ENCODE data around the gene DEPDC1B.
A peak's percentile ranks its signal among the peaks of the same experiment; 100 is the strongest.
"Not testable (repeated sequence)": the region's sequence is repeated elsewhere in the genome, so short reads cannot be mapped to it uniquely, and the experiment has no call there.

The DEPDC1B gene

GRCh38 chr5:60687927-60688720 is 11.8 kb downstream of the DEPDC1B start:
- TF ChIP-seq CTCF (IDR thresholded peaks at IDR 0.05; ENCODE audit: unreplicated experiment in 3 of 3), result no peak
- H3K27me3 Mint-ChIP-seq (ENCODE audit: low read depth), result no peaks in the 10 kb centered on the region
- H3K4me3 Mint-ChIP-seq, result no peak overlapping the region
- peaks cover 44% of the 10 kb centered on the region for H3K36me3 Mint-ChIP-seq (ENCODE audit: low read depth)
- no peaks in the 10 kb centered on the region for H3K4me1 Mint-ChIP-seq
- H3K9me3 Mint-ChIP-seq, result peaks cover 5% of the 10 kb centered on the region
- peak overlapping the region in 2 of 3 experiments; percentile 40 to 54 for H3K27ac Mint-ChIP-seq

GRCh38 chr5:60686157-60686556 is 13.8 kb downstream of the DEPDC1B start:
- Mint-ChIP-seq H3K27ac (peak overlapping the region; percentile 25 to 82 (median 65)), H3K9me3 (no peaks in the 10 kb centered on the region), H3K4me1 (no peaks in the 10 kb centered on the region), H3K4me3 (no peak overlapping the region), H3K36me3 (ENCODE audit: low read depth) (peaks cover 46% of the 10 kb centered on the region), H3K27me3 (ENCODE audit: low read depth) (no peaks in the 10 kb centered on the region)
- TF ChIP-seq CTCF (IDR thresholded peaks at IDR 0.05; ENCODE audit: unreplicated experiment in 3 of 3), result no peak

- Mint-ChIP-seq H3K9me3 (no peaks in the 10 kb centered on the region), H3K4me3 (no peak overlapping the region), H3K4me1 (no peaks in the 10 kb centered on the region), H3K36me3 (ENCODE audit: low read depth) (peaks cover 49% of the 10 kb centered on the region), H3K27ac (peak overlapping the region; percentile 25 to 82 (median 65)), H3K27me3 (ENCODE audit: low read depth) (no peaks in the 10 kb centered on the region)
- TF ChIP-seq CTCF (IDR thresholded peaks at IDR 0.05; ENCODE audit: unreplicated experiment in 3 of 3), result no peak
Observed at GRCh38 chr5:60685700-60686099, 14.3 kb downstream of the DEPDC1B start.

- no peaks in the 10 kb centered on the region for H3K27me3 Mint-ChIP-seq (ENCODE audit: low read depth)
- peak overlapping the region in 1 of 3 experiments; percentile 53 for H3K4me3 Mint-ChIP-seq
- no peak for TF ChIP-seq CTCF (IDR thresholded peaks at IDR 0.05; ENCODE audit: unreplicated experiment in 3 of 3)
- H3K9me3 Mint-ChIP-seq, result no peaks in the 10 kb centered on the region
- H3K4me1 Mint-ChIP-seq, result no peaks in the 10 kb centered on the region
- H3K36me3 Mint-ChIP-seq (ENCODE audit: low read depth), result peaks cover 49% of the 10 kb centered on the region
- H3K27ac Mint-ChIP-seq, result peak overlapping the region; percentile 25 to 82 (median 65)
Observed at GRCh38 chr5:60685028-60685427, 14.9 kb downstream of the DEPDC1B start.

- not testable (repeated sequence) for H3K4me1 Mint-ChIP-seq; H3K4me3 Mint-ChIP-seq; H3K27me3 Mint-ChIP-seq (ENCODE audit: low read depth); H3K9me3 Mint-ChIP-seq
- Mint-ChIP-seq H3K36me3 (ENCODE audit: low read depth) (peaks cover 49% of the 10 kb centered on the region), H3K27ac (peak overlapping the region in 1 of 3 experiments; percentile 67)
Observed at GRCh38 chr5:60682007-60682406, 18.0 kb downstream of the DEPDC1B start.

- H3K4me1 Mint-ChIP-seq, result no peaks in the 10 kb centered on the region
- H3K27ac Mint-ChIP-seq, result peak overlapping the region in 1 of 3 experiments; percentile 60
- no peak overlapping the region for H3K4me3 Mint-ChIP-seq
- TF ChIP-seq CTCF (IDR thresholded peaks at IDR 0.05; ENCODE audit: unreplicated experiment in 3 of 3), result no peak
- H3K36me3 Mint-ChIP-seq (ENCODE audit: low read depth), result peaks cover 29% of the 10 kb centered on the region
- H3K9me3 Mint-ChIP-seq, result no peaks in the 10 kb centered on the region
- H3K27me3 Mint-ChIP-seq (ENCODE audit: low read depth), result no peaks in the 10 kb centered on the region
Observed at GRCh38 chr5:60679816-60680215, 20.1 kb downstream of the DEPDC1B start.

Measured in nephron (organoid).